ENCODE measurements around the gene PTGER3.
"Not testable (repeated sequence)": the region's sequence is repeated elsewhere in the genome, so short reads cannot be mapped to it uniquely, and the experiment has no call there.

Gene PTGER3

DNA sequence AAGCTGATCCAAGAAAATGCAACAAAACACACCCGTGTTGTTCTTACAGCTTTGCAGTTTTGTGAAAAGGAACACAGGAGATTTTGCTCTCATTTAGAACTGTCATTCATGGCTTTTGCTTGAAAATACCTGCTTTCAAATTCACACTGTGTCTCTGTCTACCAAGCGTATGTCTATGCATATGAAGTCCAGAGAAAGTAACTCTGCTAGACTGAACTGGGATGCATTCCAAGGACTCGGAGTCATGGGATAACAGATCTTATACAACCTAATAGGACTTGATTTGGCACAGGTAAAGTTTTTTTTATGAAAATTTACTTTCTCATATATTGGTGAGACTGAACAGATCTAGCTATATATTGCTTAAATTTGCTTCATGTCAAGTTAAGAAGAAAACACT, 102.4 kb downstream of the PTGER3 start:
- FAIRE-seq: no peak

DNA sequence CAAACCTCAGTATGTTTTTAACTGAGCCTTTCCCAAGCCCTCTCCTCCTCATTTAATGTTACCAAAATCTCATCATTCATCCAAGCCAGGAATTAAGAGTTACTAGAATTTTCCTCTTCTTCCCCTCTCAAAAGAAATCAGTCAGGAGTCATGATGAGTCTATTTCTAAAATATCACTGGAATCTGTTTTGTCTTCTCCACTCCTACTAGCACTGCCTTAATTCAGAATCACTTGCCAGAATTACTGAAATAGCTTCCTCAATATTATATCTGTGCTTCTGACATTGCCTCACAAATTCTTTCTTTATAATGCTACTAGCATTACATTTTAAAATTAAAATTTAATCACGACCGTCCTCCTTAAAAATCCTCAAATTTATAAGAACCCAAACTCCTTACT, 106.1 kb downstream of the PTGER3 start:
- no peak for FAIRE-seq

DNA sequence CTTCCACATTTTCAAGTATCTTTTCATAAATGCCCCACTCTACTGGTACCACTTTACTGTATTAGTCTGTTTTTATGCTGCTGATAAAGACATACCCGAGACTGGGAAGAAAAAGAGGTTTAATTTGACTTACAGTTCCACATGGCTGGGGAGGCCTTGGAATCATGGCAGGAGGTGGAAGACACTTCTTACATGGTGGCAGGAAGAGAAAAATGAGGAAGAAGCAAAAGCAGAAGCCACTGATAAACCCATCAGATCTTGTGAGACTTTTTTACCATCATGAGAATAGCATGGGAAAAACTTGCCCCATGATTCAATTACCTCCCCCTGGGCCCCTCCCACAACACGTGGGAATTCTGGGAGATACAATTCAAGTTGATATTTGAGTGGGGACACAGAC, 107.2 kb downstream of the PTGER3 start:
- FAIRE-seq: not testable (repeated sequence)

DNA sequence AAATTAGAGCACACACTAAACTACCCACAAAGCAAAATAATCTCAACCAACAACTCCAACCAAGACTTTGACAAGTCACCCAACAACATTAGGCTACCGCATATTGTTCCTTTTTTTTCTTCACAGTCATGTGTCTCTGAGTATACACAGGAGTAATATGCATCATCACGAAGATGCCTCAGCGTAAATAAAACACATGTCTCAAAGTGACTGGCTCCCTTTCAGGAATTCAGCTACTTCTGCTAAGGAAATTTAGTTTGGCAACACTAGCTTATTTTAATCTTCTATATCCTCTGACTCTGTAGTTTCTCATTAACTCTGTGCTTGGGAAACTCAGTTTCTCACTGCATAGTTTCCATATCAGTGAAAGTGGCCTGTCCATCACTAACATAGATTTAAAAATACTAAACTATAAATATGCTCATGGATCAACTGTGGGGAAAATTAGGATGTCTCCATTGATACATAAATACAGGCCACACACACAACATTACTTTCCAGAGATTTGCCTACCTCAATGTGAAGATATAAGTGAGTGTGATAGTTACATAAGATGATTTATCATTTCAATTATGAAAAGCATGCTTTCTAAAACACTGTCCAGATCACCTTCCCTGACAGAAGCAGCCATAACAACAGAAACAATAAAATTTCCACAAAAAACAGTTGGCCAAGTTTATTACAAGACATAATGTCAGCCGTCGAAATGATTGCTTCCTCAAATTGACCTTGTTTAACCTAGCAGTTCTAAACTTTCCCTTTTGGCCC, 113.2 kb downstream of the PTGER3 start:
- FAIRE-seq: no peak

DNA sequence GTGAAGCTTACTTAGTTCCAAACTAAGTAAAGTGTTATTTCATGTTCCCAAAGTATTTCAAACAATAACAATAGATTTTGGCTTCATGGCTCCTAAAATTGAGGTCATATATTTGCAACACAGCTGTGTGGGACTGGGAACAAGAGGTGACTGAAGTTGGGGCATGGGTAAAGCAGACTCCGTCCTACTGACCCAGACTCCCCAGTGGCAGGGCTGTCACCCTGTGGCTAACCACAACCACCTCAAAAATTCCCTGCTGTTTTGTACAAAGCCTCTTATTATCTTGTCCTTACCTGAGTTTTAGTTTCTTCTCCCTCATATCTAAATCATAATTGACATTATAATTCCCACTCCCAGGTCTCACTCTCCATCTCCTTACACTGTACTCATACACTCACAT, 117.6 kb downstream of the PTGER3 start:
- FAIRE-seq: no peak

DNA sequence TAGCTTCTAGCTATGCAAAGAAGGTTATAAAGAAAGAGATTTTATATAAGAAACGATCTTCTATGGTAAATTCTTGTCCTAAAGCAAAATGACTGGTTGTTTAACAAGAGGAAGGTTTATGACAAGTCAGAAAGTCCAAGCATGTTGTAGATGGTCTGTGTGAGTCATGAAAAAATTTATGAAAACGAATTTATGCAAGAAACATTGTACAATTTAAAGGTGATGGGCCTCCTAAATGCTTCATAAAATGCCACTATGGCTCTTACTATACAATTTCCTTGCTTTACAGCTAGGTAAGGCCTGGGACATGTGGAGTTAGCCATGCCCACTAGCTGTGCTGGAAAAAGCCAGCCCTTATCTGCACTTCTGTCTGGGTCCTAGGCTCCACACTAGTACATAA, 125.4 kb downstream of the PTGER3 start:
- FAIRE-seq: no peak
